DMS114 treated with DMSO at 0.1 percent for 48 hours (cell line): ENCODE measurements around the gene MYMK.

Experiments
- DNase-seq: peaks from one replicate; lab custom pipeline; 2025; ENCODE audit not compliant: unreplicated experiment; lab: John Stamatoyannopoulos, UW

Gene MYMK

GRCh38 chr9:133519693-133520092 lies 5.1 kb downstream of the MYMK start:
- no peak for DNase-seq

DNA sequence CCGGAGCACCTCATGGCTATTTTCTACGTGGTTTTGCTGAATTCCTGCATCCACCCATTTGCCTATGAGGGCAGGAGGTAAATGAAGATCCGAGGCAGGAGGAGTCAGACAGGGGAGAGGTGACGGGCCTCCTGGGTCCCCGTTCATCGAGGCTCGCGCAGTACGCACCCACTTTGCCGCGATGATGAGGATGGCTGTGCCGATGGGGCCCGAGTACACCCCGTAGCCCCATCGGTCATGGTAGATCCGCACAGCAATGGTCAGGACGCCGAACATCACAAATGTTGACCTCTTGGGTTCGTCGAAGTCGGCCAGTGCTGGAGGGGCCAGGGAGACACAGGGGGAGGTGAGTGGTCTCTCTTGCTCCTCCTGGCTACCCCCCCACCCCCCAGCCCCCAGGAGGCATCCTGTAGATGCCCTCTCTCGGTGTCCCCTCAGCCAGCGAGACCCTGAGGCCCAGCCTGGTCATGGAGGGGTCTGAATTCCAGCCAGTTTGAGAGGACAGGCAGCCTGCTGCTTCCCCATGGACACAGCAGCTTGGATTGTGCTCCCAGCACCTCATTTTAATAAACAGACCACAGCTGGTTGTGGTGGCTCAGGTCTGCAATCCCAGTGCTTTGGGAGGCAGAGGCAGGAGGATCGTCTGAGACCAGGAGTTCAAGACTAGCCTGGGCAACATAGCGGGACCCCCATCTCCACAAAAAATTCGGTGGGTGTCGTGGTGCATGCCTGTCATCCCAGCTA lies 5.9 kb downstream of the MYMK start:
- no peak for DNase-seq

- DNase-seq = no peak
Measured at GRCh38 chr9:133518200-133518599, 6.6 kb downstream of the MYMK start.

- DNase-seq = no peak
Measured at GRCh38 chr9:133517711-133518110, 7.0 kb downstream of the MYMK start.

- no peak for DNase-seq
Measured at GRCh38 chr9:133516961-133517350, 7.8 kb downstream of the MYMK start.

GRCh38 chr9:133516256-133516960 lies 8.4 kb downstream of the MYMK start:
- DNase-seq = no peak

DNA sequence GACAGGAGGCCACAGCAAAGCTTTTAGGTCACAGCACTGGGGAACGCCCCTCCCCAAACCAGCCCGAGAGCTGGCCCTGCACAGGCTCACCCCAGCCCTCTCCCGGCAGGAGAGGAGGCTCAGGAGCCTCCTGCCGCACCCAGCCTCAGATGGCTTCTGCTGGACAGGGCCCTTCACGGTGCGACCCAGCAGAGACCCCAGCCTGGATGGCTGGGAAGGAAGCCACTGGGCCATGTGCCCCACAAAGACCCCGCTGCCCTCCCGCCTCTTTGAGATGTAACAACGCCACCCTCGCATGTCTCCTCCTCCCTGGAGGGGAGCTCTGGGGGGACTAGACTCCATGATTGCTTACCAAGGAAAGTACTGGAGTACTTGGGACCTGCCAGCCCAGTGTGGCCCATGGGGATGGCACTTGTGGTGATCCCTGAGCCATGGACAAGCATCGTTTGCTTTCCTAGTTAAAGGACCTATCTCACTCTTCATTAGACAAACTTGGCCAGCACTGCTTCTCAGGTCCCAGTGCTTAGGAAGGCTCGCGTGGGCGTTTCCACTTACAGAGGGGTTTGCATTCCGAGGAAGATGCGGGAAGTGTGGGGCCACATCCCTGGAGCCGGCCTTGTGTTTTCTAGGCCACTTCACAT lies 9.0 kb downstream of the MYMK start:
- no peak for DNase-seq

DNA sequence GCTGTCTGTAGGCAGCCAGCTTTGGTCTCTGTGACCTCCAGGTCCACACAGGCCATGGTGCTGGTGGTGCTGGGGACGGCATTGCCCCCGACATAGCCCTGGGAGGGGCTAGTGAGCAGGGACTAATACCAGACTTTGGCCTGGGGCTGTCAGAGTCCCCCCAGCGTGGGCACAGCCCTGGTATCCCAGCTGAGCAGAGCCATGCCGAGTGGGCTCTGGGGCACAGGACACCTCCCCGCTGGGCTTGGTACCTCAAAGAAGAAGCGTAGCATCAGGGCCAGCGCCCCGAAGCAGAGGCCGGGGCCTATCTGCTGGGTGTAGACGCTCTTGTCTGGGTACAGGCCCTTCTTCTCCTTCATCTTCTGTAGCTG lies 9.5 kb downstream of the MYMK start:
- DNase-seq = no peak

DNA sequence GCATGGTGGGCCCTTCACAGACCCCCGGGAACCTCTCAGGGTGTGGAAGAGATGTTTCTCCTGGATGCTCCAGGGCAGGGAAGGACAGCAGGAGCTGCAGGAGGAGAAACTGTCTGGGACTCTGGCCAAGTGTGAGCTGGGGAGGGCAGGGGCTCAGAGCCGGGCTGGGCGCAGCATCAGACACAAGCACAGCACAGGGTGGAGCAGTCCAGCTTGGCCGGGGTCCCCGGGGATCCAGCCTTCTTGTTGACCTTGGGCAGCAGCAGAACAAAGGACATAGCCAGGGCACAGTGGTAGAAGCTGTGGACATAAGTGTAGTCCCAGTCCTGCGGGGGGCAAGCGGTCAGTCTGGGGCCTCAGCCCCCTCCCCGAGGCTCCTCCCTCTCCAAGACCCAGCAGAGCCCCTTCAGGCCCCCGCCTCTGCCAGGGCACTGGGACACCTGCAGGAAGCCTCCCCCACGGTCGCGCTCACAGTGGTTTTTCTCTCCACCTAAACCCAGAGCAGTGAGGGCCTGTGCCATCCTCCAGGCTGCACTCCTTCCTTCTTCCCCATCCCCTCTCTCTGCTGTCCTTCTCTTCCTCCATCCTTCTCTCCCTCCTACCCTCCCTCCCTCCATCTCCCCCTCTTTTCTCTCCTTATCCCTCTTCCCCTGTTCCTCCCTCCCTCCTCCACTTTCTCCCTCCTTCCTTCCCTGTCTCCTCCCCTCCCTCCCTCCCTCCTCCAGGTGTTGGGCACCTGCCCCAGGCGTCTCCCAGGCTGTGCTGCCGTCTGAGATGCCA lies 10.1 kb downstream of the MYMK start:
- no peak for DNase-seq

GRCh38 chr9:133513214-133514100 lies 11.3 kb downstream of the MYMK start:
- DNase-seq = no peak

DNA sequence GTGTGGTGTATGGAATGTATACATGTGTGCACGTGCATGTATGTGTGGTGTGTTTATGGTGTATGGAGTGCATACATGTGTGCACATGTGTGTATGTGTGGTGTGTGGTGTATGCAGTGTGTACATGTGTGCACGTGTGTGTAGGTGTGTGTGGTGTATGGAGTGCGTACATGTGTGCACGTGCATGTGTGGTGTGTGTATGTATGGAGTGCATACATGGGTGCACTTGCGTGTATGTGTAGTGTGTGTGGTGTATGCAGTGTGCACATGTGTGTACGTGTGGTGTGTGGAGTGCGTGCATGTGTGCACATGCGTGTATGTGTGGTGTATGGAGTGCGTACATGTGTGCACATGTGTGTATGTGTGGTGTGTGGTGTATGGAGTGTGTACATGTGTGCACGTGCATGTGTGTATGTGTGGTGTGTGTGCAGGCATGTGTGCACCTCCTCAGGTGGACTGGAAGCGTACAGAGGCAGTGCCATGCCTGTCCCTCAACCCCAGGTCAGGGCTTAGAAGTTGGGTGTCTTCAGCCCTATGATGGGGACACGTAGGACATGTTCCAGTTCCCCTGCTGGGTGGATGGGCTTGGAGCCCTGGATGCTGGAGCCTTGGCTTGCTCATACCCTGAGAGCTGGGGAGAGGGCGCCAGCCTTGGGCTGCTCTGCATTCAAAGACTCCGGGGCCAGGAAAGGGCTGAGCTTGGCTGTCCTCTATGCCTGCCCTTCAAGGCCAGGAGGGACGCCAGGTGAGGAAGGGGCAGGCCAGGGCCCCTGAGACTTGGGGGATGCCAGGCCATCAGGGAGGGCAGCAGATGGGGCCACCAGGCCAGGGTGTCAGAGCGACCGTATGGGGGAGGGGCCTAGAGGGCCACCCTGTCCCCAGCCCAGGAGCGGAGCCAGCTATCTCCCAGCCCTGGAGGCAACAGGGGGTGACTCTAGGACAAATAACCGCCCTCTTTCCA lies 12.2 kb downstream of the MYMK start:
- no peak for DNase-seq

- no peak for DNase-seq
Measured at GRCh38 chr9:133511607-133512006, 13.2 kb downstream of the MYMK start.

DNA sequence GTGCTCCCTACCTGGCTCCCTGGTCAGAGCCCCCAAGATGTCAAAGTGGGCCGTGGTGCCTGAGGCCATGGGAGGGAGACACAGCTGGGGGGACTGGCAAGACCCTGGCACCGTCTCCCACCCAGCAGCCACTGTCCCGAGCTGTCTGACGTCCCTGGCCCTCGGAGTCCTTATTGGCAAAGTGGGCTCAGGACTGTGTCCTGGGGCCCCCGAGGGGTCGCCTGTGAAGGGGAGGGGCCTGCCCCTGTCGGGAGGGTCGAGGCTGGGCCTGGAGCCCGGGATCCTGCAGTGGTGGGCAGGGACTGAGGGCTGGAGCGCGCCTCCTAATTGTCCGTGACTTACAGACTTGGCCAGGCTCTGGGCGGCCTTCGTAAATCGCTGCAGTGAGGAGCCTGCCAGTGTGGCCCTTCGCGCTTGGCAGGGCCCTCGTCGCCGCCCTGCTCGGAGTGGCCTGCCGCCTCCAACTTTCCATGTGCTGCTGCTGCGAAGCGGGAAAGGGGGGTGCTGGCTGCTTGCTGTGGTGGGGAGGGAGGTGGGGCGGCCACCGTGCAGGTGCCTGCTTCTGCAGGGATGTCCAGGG lies 13.7 kb downstream of the MYMK start:
- no peak for DNase-seq

DNA sequence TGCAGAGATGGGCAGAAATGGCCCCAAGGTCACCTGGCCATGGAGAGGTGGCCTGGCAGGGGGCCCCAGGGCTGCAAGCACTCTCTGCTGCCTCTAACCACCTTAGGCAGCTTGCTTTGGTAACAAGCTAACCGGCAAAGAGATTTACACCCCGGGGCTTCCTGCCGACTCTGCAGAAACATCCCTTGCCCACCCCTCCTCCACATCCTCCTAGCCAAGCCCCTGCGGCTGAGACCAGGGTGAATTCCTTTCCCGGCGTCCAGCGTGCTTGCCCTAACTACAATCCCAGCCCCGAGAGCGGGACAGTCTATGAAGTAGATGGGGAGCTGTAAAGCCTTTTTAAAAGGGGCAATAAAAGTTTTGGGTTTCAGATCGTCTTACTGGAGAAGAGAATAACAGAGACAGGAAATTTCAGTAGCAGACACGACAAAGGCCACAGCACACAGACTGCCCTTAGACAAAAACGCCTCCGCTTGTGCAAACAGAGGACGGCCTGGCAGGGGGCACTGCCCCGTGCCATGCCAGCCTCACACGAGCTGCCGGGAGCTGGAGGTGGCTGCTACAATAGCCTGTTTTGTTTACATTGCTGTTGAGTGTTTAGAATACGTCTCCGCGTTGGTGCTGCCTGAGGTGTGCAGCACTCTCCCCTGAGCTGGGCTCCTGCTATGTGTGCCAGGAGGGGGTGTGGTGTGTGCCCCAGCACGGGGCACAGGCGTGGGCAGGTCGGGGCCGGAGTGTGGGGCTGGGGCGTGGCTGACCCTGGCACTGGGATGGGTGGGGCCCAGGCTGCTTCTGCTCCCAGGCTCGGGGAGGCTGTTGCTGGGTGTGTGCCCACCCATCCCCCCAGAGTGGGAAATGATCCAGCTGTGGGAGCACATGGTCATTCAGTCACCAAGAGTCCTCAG lies 15.3 kb downstream of the MYMK start:
- no peak for DNase-seq

GRCh38 chr9:133508046-133508445 lies 16.7 kb downstream of the MYMK start:
- DNase-seq = no peak

- DNase-seq = no peak
Measured at GRCh38 chr9:133507246-133507965, 17.4 kb downstream of the MYMK start.

DNA sequence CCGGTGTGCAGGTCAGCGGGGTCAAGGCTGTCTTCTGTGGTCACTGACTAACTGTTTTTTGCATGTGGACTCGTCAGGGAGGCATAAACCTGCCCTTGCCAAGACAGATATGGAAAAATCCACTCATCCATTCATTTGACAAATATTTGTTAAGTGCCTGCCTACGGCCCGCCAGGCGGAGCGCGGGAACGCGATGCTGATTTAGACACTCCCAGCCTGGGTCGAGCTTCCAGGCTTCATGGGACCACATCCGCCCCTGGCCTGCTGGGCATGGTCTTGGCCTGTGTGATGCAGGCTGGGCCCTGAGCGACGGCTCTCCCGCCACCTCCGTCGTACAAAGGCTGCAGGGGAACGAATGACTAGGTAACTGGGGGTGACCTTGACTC lies 18.1 kb downstream of the MYMK start:
- no peak for DNase-seq
